GM06990 (cell line): Measurements from ENCODE around the gene GPR17.

Source experiments
- DNase-seq: peaks from one replicate; pipeline ENCODE4 v3.0.0-alpha.2; 2011; ENCODE audit not compliant: insufficient read length; ENCODE audit errors: extremely low read depth
- H3K27me3 ChIP-seq: replicated peaks from 2 replicates; pipeline ENCODE4 v1.6.0; 2011; ENCODE audit warnings: low read length; ENCODE audit not compliant: control insufficient read depth, insufficient read depth
- H3K36me3 ChIP-seq: 2 replicates; pipeline ENCODE4 v1.5.1; 2011; ENCODE audit warnings: low read length; ENCODE audit not compliant: control insufficient read depth, insufficient read depth
- H3K4me3 ChIP-seq: replicated peaks from 2 replicates; pipeline ENCODE4 v1.5.1; 2011; ENCODE audit warnings: low read depth, mild to moderate bottlenecking, control low read depth, low read length
- TF ChIP-seq, protein P1 (sequence below): IDR thresholded peaks from 2 replicates; pipeline ENCODE4 v1.5.1; 2011; ENCODE audit warnings: low read length, control low read depth, mild to moderate bottlenecking, inconsistent platforms; ENCODE audit not compliant: insufficient read depth, poor library complexity, severe bottlenecking

Gene GPR17

DNA sequence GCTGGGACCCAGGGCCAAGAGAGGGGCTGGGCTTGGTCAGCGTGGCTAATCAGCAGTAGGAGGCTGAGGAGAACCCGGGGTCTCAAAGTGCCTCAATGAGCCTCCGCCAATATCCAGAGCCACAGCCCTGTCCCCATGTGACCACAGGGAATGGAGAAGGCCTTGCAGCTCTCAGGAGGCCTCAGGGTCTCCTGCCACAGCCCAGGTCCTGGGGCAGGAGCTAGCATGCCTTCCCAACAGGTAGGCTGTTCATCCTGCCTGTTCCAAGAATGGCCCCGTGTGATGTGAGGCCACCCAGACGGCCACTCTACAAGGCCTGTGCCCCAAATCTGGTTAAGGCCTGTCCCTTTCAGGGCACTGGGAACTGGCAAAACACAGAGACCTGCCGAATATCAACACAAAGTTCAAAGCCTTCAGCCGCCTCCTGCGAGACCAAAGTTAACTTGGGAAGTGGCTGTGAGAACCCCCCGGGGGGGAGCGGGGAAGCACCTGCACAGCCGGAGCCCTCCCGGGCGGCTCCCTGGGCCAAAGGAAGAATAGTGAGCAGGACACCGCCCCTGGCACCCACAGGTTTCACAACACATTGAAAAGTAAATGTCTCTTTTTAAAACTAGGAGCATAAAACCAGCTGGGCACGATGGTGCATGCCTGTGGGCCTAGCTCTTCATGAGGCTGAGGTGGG is 33.9 kb downstream of the GPR17 start:
- H3K27me3 ChIP-seq = peaks cover 3% of the 10 kb centered on the region
- TF ChIP-seq, protein P1, sequence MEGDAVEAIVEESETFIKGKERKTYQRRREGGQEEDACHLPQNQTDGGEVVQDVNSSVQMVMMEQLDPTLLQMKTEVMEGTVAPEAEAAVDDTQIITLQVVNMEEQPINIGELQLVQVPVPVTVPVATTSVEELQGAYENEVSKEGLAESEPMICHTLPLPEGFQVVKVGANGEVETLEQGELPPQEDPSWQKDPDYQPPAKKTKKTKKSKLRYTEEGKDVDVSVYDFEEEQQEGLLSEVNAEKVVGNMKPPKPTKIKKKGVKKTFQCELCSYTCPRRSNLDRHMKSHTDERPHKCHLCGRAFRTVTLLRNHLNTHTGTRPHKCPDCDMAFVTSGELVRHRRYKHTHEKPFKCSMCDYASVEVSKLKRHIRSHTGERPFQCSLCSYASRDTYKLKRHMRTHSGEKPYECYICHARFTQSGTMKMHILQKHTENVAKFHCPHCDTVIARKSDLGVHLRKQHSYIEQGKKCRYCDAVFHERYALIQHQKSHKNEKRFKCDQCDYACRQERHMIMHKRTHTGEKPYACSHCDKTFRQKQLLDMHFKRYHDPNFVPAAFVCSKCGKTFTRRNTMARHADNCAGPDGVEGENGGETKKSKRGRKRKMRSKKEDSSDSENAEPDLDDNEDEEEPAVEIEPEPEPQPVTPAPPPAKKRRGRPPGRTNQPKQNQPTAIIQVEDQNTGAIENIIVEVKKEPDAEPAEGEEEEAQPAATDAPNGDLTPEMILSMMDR = no peak

DNA sequence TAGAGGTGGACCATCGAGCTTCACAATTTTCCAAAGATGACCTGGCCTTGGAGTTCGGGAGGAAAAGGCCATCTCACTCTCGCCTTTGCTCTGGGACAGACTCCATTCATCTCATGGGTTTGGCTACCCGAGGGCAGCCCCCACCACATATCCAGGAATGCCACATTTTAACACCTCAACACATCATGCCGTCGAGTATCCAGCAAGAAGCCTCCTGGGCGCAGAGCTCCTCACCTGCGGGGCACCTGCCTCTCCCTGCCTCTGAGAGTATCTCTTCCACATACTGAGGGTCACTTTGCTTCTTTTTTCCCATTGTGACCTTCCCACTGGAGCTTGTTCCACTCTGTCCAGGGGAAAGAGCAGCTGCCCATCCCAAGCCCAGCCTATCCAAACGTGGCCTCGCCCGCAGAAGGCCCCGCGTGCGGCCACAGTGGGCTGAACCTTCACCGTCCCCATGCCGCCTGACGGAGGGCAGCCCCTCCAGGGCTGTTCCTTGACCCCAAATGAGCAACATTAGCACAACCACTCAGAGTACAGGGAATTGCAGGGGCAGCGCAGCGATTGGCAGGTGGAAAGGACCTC is 34.8 kb downstream of the GPR17 start:
- TF ChIP-seq, protein P1 = no peak
- peaks cover 3% of the 10 kb centered on the region for H3K27me3 ChIP-seq
- H3K36me3 ChIP-seq = no peaks in the 10 kb centered on the region
- no peak for DNase-seq
- H3K4me3 ChIP-seq = no peak overlapping the region

More for the DNA sequence above, 33.9 kb downstream of the GPR17 start:
- H3K4me3 ChIP-seq = no peak overlapping the region
- no peak for DNase-seq
- no peaks in the 10 kb centered on the region for H3K36me3 ChIP-seq

DNA sequence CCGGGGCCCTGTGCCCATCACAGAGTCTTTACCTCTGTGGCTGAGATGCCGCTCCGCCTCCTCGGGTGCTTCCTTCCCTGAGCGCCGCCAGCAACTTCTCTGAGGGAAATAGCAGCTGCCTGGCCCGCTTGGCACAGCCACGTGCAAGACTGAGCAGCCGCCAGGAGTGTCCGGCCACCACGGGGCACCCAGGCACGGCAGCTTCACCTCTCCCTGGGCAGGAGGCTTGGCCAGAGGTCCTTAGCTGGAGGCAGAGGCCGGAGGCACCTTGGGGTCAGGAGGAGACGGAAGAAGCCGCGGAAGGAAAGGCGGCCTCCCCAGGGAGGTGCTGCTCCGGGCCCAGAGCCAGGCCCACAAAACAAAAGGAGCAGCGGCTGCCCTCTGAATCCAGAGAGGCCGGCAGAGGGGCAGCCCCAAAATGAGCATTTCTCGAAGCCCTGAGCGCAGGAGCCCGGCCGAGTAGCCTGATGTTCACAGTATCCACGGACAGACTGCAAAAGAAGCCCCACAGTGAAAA is 35.4 kb downstream of the GPR17 start:
- no peak for DNase-seq
- no peak overlapping the region for H3K4me3 ChIP-seq
- peaks cover 3% of the 10 kb centered on the region for H3K27me3 ChIP-seq
- no peaks in the 10 kb centered on the region for H3K36me3 ChIP-seq
- TF ChIP-seq, protein P1 = no peak

DNA sequence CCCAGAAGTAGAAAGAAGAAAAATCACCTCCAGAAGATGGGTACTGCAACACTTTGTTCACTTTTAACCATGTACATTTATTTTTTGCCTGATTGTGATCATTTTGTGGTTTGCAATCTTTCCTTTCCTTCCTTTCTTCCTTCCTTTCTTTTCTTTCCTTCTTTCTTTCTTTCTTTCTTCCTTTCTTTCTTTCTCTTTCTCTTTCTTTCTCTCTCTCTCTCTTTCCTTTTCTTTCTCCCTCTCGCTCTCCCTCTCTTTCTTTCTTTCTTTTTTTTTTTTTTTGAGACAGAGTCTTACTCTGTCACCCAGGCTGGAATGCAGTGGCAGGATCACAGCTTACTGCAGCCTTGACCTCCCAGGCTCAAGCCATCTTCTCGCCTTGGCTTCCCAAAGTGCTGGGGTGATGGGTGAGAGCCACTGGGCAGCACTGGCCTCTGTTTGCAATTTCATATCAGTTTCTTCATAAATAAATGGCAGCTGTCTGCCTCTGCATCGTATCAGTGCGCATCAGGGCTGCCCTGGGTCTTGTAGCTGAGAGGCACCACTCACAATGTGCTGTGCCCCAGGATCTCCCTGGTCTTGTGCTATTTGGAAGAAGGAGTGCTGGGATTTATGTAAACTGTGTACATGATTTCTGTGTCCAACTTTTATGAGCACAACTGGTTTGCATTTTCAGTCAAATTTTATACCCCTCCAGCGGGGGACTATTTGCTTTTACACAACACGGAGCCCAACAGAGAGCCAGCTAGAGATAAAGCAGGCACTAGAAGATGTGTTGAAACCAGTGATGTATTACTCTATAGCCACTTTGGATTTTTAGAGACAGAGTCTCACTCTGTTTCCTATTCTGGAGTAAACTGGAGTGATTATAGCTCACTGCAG is 36.3 kb downstream of the GPR17 start:
- H3K36me3 ChIP-seq = no peaks in the 10 kb centered on the region
- H3K4me3 ChIP-seq = no peak overlapping the region
- no peaks in the 10 kb centered on the region; the same call in 1 of the 2 replicates for H3K27me3 ChIP-seq
- DNase-seq = no peak
- TF ChIP-seq, protein P1 = no peak

DNA sequence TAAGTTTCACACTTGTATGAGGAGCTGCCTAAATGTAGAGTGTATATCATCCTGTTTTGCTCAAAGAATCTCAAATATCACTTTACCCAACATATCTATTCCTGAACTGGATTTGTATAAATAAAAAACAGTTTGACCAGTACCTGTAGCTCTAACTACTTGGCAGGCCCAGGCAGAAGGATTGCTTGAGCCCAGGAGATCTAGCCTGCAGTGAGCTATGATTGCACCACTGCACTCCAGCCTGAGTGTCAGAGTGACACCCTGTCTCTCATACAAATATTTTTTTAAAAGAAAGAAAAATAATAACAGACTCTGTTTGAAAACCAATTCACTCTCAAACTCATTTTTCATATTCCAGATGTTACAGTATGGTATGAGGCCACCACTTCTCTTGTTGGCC is 37.1 kb downstream of the GPR17 start:
- Histone ChIP-seq H3K36me3 (no peaks in the 10 kb centered on the region), H3K27me3 (no peaks in the 10 kb centered on the region; the same call in 1 of the 2 replicates), H3K4me3 (no peak overlapping the region)
- TF ChIP-seq, protein P1 = no peak
- no peak for DNase-seq
